BJ (cell line): Measurements from ENCODE around the gene HSD11B1. TPM values are rescaled to one million over a fixed set of nuclear protein-coding genes. Genes with fewer than 3 reads are reported as not detected.
"Not testable (repeated sequence)": the region's sequence is repeated elsewhere in the genome, so short reads cannot be mapped to it uniquely, and the experiment has no call there.

Experiments
- CTCF ChIA-PET: fragments of 350-600 bp; formaldehyde crosslinking; extraction: SDS; loops from one replicate; lab custom pipeline; 2021; ENCODE audit warnings: antibody characterized with exemption, inconsistent platforms; lab: Yijun Ruan, JAX
- POLR2A ChIA-PET: fragments of 300-600 bp; sonication (Branson Sonifier 250); formaldehyde crosslinking; extraction: SDS; loops from one replicate; lab custom pipeline; 2021; ENCODE audit warnings: antibody characterized with exemption; lab: Charles Lee
- DNase-seq: peaks from one replicate; pipeline ENCODE4 v3.0.0-alpha.2; 2011; ENCODE audit warnings: low read depth
- H3K27me3 ChIP-seq: 2 replicates; pipeline ENCODE4 v1.6.0; 2011; ENCODE audit warnings: low read length; ENCODE audit not compliant: control insufficient read depth, insufficient read depth
- H3K36me3 ChIP-seq: 2 replicates; pipeline ENCODE4 v1.5.1; 2011; ENCODE audit warnings: low read length; ENCODE audit not compliant: control insufficient read depth, insufficient read depth
- H3K4me3 ChIP-seq: 2 replicates; pipeline ENCODE4 v1.5.1; 2011; ENCODE audit warnings: low read depth, mild to moderate bottlenecking, control low read depth, low read length
- polyA plus RNA-seq: library from polyadenylated mRNA; depleted of rRNA; stranded (reverse); fragments of >200 nt; gene quantifications from 2 replicates; pipeline ENCODE4 v1.2.3, GENCODE V29; 2011
- TF ChIP-seq, protein P1 (sequence below): IDR thresholded peaks from 2 replicates; pipeline ENCODE4 v1.5.1; 2011; ENCODE audit warnings: low read depth, mild to moderate bottlenecking, control low read depth, inconsistent platforms, low read length, moderate library complexity; ENCODE audit not compliant: insufficient read depth

The HSD11B1 gene
- polyA plus RNA-seq, 1 experiment, result 0.15 TPM

DNA sequence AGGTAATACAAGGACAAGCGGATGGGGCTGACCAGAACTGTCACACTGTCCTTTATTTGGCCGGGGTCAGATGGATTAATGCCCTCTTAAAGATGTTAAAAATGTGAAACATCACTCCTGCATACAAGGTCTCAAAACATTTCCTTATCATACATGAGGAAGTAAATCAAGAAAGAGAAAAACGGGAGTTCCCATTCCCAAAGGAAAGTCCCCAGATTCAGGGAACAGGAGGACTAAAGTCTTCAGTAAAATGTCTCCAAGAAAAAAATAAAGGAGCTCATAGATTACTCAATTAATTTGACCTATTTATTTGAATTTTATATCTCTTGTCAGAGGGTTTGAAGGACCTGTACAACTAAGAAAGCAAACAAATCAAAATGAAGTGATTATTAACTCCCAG, 13.4 kb upstream of the HSD11B1 start:
- CTCF ChIA-PET, result interaction anchor here (0.6 to 3.0 kb wide), 5 partner anchors 64 to 125 kb away, joined by 3 to 20 read pairs (median 3); no protein-coding TSS in a partner anchor
- Histone ChIP-seq H3K27me3 (peaks cover 2% of the 10 kb centered on the region; the same call in 1 of the 2 replicates), H3K36me3 (no peaks in the 10 kb centered on the region), H3K4me3 (no peak overlapping the region)
- POLR2A ChIA-PET, result no interaction called here
- no peak for DNase-seq
- TF ChIP-seq, protein P1, sequence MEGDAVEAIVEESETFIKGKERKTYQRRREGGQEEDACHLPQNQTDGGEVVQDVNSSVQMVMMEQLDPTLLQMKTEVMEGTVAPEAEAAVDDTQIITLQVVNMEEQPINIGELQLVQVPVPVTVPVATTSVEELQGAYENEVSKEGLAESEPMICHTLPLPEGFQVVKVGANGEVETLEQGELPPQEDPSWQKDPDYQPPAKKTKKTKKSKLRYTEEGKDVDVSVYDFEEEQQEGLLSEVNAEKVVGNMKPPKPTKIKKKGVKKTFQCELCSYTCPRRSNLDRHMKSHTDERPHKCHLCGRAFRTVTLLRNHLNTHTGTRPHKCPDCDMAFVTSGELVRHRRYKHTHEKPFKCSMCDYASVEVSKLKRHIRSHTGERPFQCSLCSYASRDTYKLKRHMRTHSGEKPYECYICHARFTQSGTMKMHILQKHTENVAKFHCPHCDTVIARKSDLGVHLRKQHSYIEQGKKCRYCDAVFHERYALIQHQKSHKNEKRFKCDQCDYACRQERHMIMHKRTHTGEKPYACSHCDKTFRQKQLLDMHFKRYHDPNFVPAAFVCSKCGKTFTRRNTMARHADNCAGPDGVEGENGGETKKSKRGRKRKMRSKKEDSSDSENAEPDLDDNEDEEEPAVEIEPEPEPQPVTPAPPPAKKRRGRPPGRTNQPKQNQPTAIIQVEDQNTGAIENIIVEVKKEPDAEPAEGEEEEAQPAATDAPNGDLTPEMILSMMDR, result no peak

DNA sequence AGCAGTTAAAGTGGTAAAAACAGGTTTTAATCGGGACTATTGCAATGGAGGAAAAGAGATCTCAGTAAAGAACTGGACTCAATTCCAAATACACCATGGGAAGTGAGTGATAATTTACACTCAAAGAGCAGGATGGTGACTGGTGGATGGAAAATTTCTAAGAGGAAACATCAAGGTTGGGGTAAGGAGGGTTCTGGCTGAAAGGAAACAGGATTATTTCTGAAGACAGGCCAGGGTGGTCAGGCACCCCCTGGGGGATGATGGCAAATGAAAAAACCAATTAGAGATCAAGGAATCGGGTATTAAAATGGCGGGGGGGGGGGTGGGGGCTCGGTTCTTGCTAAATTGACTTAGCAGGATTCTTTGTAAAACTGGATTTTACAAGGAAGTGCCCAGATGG, 12.3 kb upstream of the HSD11B1 start:
- TF ChIP-seq, protein P1, result no peak
- CTCF ChIA-PET, result interaction anchor here (0.6 to 3.1 kb wide), 16 partner anchors 8 to 131 kb away, joined by 3 to 20 read pairs (median 4); no protein-coding TSS in a partner anchor
- Histone ChIP-seq H3K27me3 (peaks cover 2% of the 10 kb centered on the region; the same call in 1 of the 2 replicates), H3K36me3 (no peaks in the 10 kb centered on the region), H3K4me3 (no peak overlapping the region)
- DNase-seq, result no peak
- POLR2A ChIA-PET, result no interaction called here

DNA sequence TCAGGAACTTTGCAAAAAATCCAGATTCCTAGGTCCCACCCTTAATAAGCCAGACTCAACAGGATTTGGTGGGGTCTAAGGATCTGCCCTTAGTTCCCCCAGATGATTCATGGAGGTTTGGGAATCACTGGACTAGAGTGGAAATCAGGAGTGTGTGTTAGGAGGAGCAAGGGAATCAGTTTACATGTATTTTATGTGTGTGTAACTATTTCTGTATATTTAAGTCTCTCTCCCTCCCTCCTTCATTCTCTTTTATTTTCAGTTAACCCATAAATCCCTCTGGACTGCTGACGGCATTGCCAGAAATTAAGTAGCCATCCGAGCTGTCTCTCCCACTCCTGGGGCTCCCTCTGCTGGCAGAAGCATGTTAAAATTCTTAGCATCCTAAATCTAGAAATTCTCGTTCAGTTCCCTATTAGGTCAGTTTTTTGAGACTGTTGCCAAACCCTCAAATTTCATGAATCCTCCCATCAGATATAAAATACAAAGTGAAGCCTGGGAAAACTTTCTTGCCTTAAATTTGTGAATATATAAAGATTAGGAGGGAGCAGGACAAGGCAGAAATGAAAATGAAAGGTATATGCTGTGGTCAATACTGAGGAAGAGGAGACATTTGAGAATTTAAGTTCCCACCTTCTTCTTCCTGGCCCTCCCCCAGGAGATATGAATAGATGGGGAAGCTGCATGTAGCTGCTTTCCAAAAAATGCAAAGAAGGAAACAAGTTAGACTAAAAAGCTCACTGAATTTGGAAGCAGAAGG, 11.7 kb upstream of the HSD11B1 start:
- peak; percentile 5 for DNase-seq
- POLR2A ChIA-PET, result no interaction called here
- Histone ChIP-seq H3K36me3 (no peaks in the 10 kb centered on the region), H3K27me3 (peaks cover 2% of the 10 kb centered on the region; the same call in 1 of the 2 replicates), H3K4me3 (no peak overlapping the region)
- TF ChIP-seq, protein P1, result peak; percentile 80
- CTCF ChIA-PET, result interaction anchor here (0.6 to 3.1 kb wide), 27 partner anchors 8 to 319 kb away, joined by 3 to 22 read pairs (median 4); partner anchors contain the start of gene G0S2

DNA sequence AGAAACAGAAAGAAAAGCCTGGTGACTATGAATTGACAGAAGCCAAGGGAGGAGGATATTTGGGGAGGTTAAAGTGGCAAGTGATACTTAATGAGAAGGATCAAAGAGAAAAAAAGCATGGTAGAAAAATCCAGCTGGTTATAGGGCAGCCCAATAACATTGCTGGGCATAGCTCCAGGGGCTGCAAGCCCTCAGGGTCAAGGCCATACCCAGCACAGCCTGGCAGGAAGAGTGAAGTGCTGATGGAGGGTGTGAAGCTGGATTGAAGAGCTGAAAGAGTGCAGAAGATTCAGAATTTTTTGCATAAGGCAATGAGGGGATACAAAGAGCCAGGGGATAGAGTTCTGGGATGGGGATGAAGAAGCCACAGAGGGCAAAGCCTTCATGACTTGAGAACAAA, 8.0 kb upstream of the HSD11B1 start:
- Histone ChIP-seq H3K4me3 (no peak overlapping the region), H3K36me3 (no peaks in the 10 kb centered on the region), H3K27me3 (peaks cover 8% of the 10 kb centered on the region)
- TF ChIP-seq, protein P1, result no peak
- DNase-seq, result no peak
- CTCF ChIA-PET, result interaction anchor here (0.8 to 1.5 kb wide), 4 partner anchors 9 to 120 kb away, joined by 3 to 6 read pairs (median 4); no protein-coding TSS in a partner anchor
- POLR2A ChIA-PET, result no interaction called here

DNA sequence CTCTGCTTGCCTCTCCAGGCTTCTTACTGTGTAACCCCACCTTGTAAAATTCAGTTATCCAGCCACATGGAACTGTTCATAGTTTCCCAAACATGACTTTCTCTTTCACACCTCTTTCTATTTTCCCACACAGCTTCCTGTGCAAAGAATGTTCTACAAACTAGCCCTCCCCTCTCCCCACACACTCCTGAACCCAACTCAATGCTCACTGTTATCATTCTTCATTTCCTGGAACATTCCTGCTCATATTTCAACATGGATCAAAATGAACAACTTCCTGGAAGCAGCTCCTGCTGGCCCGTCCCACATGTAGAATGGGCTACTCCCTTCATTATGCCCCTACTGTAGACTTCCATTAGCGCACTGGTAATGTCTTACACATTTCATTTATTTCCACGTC, 7.5 kb upstream of the HSD11B1 start:
- Histone ChIP-seq H3K4me3 (no peak overlapping the region), H3K36me3 (no peaks in the 10 kb centered on the region), H3K27me3 (peaks cover 10% of the 10 kb centered on the region)
- ChIA-PET CTCF (interaction anchor here (0.8 to 1.5 kb wide), 4 partner anchors 8 to 120 kb away, joined by 3 to 6 read pairs (median 4); no protein-coding TSS in a partner anchor), POLR2A (no interaction called here)
- TF ChIP-seq, protein P1, result no peak
- no peak for DNase-seq

DNA sequence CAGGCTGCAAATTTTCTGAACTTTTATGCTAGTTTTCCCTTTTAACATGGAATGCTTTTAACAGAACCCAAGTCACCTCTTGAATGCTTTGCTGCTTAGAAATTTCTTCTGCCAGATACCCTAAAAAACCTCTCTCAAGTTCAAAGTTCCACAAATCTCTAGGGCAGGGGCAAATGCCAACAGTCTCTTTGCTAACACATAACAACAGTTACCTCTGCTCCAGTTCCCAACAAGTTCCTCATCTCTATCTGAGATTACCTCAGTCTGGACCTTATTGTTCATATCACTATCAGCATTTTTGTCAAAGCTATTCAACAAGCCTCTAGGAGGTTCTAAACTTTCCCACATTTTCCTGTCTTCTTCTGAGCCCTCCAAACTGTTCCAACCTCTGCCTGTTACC, 4.0 kb upstream of the HSD11B1 start:
- DNase-seq, H3K36me3 ChIP-seq, POLR2A ChIA-PET, CTCF ChIA-PET, H3K4me3 ChIP-seq, H3K27me3 ChIP-seq: not testable (repeated sequence)
